Measurements from ENCODE around the gene EGR1. TPM values are rescaled to one million over a fixed set of nuclear protein-coding genes. Genes with fewer than 3 reads are reported as not detected.

The EGR1 gene
- 0.90 and 3.7 TPM in 2 replicates for total RNA-seq

GRCh38 chr5:138465261-138466124 is at the start of gene EGR1:
Gene EGR1 (plus strand): TSS chr5:138465479. CDS start chr5:138465762, 283 bp downstream.
- peak; percentile 88 for DNase-seq (ENCODE audit: low read depth in 2 of 2)

- DNase-seq (ENCODE audit: low read depth in 2 of 2) = no peak
Observed at GRCh38 chr5:138418444-138418843, 46.8 kb upstream of the EGR1 start.

GRCh38 chr5:138425079-138425478 is 40.2 kb upstream of the EGR1 start:
- DNase-seq (ENCODE audit: low read depth in 2 of 2) = peak in 1 of 2 donors; percentile 46

- DNase-seq (ENCODE audit: low read depth in 2 of 2) = no peak
Observed at GRCh38 chr5:138435943-138436342, 29.3 kb upstream of the EGR1 start.

- no peak for DNase-seq (ENCODE audit: low read depth in 2 of 2)
Observed at GRCh38 chr5:138438003-138438723, 27.1 kb upstream of the EGR1 start.

- peak in 1 of 2 donors; percentile 57 for DNase-seq (ENCODE audit: low read depth in 2 of 2)
Observed at GRCh38 chr5:138438724-138439476, 26.4 kb upstream of the EGR1 start, which contains the start of gene REEP2. Gene REEP2 (plus strand): TSS chr5:138439057. CDS start chr5:138439209, 152 bp downstream.

GRCh38 chr5:138439477-138440158 is 25.7 kb upstream of the EGR1 start:
- no peak for DNase-seq (ENCODE audit: low read depth in 2 of 2)

- no peak for DNase-seq (ENCODE audit: low read depth in 2 of 2)
Observed at GRCh38 chr5:138440159-138441073, 24.9 kb upstream of the EGR1 start.

GRCh38 chr5:138441221-138441620 is 24.1 kb upstream of the EGR1 start:
- DNase-seq (ENCODE audit: low read depth in 2 of 2) = no peak

- no peak for DNase-seq (ENCODE audit: low read depth in 2 of 2)
Observed at GRCh38 chr5:138444078-138444773, 21.1 kb upstream of the EGR1 start.

- no peak for DNase-seq (ENCODE audit: low read depth in 2 of 2)
Observed at GRCh38 chr5:138444774-138445546, 20.3 kb upstream of the EGR1 start.

- DNase-seq (ENCODE audit: low read depth in 2 of 2) = no peak
Observed at GRCh38 chr5:138445547-138446271, 19.6 kb upstream of the EGR1 start.

GRCh38 chr5:138448070-138448469 is 17.2 kb upstream of the EGR1 start:
- DNase-seq (ENCODE audit: low read depth in 2 of 2) = no peak

GRCh38 chr5:138448481-138449398 is 16.5 kb upstream of the EGR1 start:
- no peak for DNase-seq (ENCODE audit: low read depth in 2 of 2)

- DNase-seq (ENCODE audit: low read depth in 2 of 2) = peak; percentile 58 to 74
Observed at GRCh38 chr5:138449501-138450239, 15.6 kb upstream of the EGR1 start.

GRCh38 chr5:138450971-138451370 is 14.3 kb upstream of the EGR1 start:
- DNase-seq (ENCODE audit: low read depth in 2 of 2) = no peak

All from dermis microvascular lymphatic vessel endothelial cell (primary cell).